K562 (cell line): ENCODE results near the gene DDX39A. TPM values are rescaled to one million over a fixed set of nuclear protein-coding genes. Genes with fewer than 3 reads are reported as not detected.

Experiments
- ATAC-seq: fragments of 200-7000 bp; cut with Tn5 transposase; 3 replicates; pipeline ENCODE4 v1.9.1; 2020; ENCODE audit warnings: moderate library complexity
- BruUV-seq: library from RNA; stranded (reverse); fragments of 400-500 nt; replicated peaks from 2 replicates; lab custom pipeline; 2021; lab: Mats Ljungman, UMichigan
- CTCF ChIA-PET: fragments of 300-600 bp; formaldehyde crosslinking; extraction: SDS; loops from one replicate; lab custom pipeline; 2021; ENCODE audit warnings: low intra/inter-chr PET ratio; lab: Yijun Ruan, JAX
- POLR2A ChIA-PET: fragments of 300-600, 350-650 bp; sonication (Branson Sonifier 250); formaldehyde crosslinking; extraction: SDS; loops from one replicate; lab custom pipeline; 2021; ENCODE audit warnings: antibody characterized with exemption, inconsistent platforms; lab: Yijun Ruan, JAX
- DNase-seq, 4 experiments: peaks; one replicate each; pipeline versions ENCODE4 v3.0.0 to v3.0.0-alpha.2; 2011 to 2018; ENCODE audit warnings: low spot score in 3 of 4, mixed read lengths in 3 of 4; ENCODE audit errors: extremely low read depth in 1 of 4
- FAIRE-seq: peaks from 2 replicates; lab custom pipeline; 2011; peaks lifted over from hg19 to GRCh38; lab: Jason Lieb, UNC
- H2AFZ ChIP-seq: 2 replicates; pipeline ENCODE4 v1.6.0; 2011; ENCODE audit warnings: low read depth, low read length, control low read depth, inconsistent platforms
- H3K27ac ChIP-seq: fragments of 200-600 bp; 3 replicates; pipeline ENCODE4 v1.8.0; 2011; ENCODE audit warnings: low read depth, mild to moderate bottlenecking, control low read depth, inconsistent platforms, low read length, moderate library complexity, mixed read lengths; ENCODE audit errors: extremely low read depth
- H3K27me3 ChIP-seq, 2 experiments: fragments of 300-600 bp in 1 of 2; 2 replicates in 1 of 2; 3 replicates in 1 of 2; pipeline versions ENCODE4 v1.6.0 to v1.8.0; 2011; ENCODE audit warnings: inconsistent platforms in 2 of 2, low read length in 2 of 2, mild to moderate bottlenecking in 1 of 2, mixed read lengths in 1 of 2, moderate library complexity in 1 of 2; ENCODE audit not compliant: control insufficient read depth in 2 of 2, insufficient read depth in 2 of 2
- H3K36me3 ChIP-seq: fragments of 300-600 bp; 3 replicates; pipeline ENCODE4 v1.8.0; 2011; ENCODE audit warnings: mild to moderate bottlenecking, low read length, inconsistent platforms; ENCODE audit not compliant: control insufficient read depth, insufficient read depth
- H3K4me1 ChIP-seq, 2 experiments: fragments of 200-600 bp in 1 of 2; replicated peaks in 1 of 2; 2 replicates in 1 of 2; 3 replicates in 1 of 2; pipeline versions ENCODE4 v1.5.1 to v1.8.0; 2011; ENCODE audit warnings: inconsistent platforms in 2 of 2, low read length in 2 of 2, mild to moderate bottlenecking in 1 of 2, mixed read lengths in 1 of 2, moderate library complexity in 1 of 2; ENCODE audit not compliant: control insufficient read depth in 2 of 2, insufficient read depth in 2 of 2
- H3K4me2 ChIP-seq: 2 replicates; pipeline ENCODE4 v1.6.1; 2011; ENCODE audit warnings: low read length, control low read depth, inconsistent platforms, mixed read lengths; ENCODE audit not compliant: insufficient read depth
- H3K4me3 ChIP-seq: fragments of 200-600 bp; sonication (generic), shearing (Covaris generic); 2 replicates; pipeline ENCODE4 v1.5.1; 2016; ENCODE audit warnings: control low read depth, inconsistent platforms
- H3K79me2 ChIP-seq: fragments of 200-600 bp; 3 replicates; pipeline ENCODE4 v1.8.0; 2011; ENCODE audit warnings: low read length, inconsistent platforms; ENCODE audit not compliant: control insufficient read depth, insufficient read depth
- H3K9ac ChIP-seq, 2 experiments: 2 replicates each; pipeline versions ENCODE4 v1.6.0 to v1.6.1; 2011; ENCODE audit warnings: low read depth in 2 of 2, low read length in 2 of 2, control low read depth in 1 of 2, inconsistent platforms in 1 of 2, mild to moderate bottlenecking in 1 of 2, mixed read lengths in 1 of 2; ENCODE audit not compliant: insufficient read depth in 1 of 2
- H3K9me1 ChIP-seq: one replicate; pipeline ENCODE4 v1.6.0; 2011; ENCODE audit warnings: inconsistent platforms, mild to moderate bottlenecking, low read length, moderate library complexity; ENCODE audit not compliant: control insufficient read depth, insufficient read depth
- H3K9me3 ChIP-seq: replicated peaks from 2 replicates; pipeline ENCODE4 v1.5.1; 2011; ENCODE audit warnings: low read depth, low read length, inconsistent platforms; ENCODE audit not compliant: control insufficient read depth, insufficient read depth
- H4K20me1 ChIP-seq: replicated peaks from 2 replicates; pipeline ENCODE4 v1.6.1; 2011; ENCODE audit warnings: low read length, inconsistent platforms, mixed read lengths; ENCODE audit not compliant: control insufficient read depth, insufficient read depth
- SIN3B ChIP-seq: fragments of 450-650 bp; IDR thresholded peaks from 2 replicates; pipeline ENCODE4 v1.6.1; 2017; ENCODE audit warnings: low read depth, mild to moderate bottlenecking, moderate library complexity
- ZBTB40 ChIP-seq, 2 experiments: fragments of 450-650 bp in 1 of 2; sonication (generic) in 1 of 2; formaldehyde crosslinking in 1 of 2; IDR thresholded peaks; 2 replicates each; pipeline versions ENCODE4 v1.7.1 to v1.9.0; 2016 to 2022; ENCODE audit warnings: inconsistent platforms in 1 of 2, mild to moderate bottlenecking in 1 of 2, missing genetic modification reagents in 1 of 2
- WGBS: fragments of 100-300 bp; shearing (Covaris generic); methylation state at CpG from one replicate; pipeline ENCODE4 v1.1.6; 2016; ENCODE audit warnings: low coverage, mixed read lengths; ENCODE audit not compliant: insufficient coverage; ENCODE audit errors: missing lambda C conversion rate; 5-methylcytosine and 5-hydroxymethylcytosine counted together
- in situ Hi-C: fragments of 300-500 bp; cut with MboI; formaldehyde crosslinking; loops from 4 replicates; pipeline ENCODE4 v1.15.0; 2018; ENCODE audit warnings: inconsistent platforms, mixed read lengths
- intact Hi-C: fragments of 100-400 bp; cut with micrococcal nuclease; formaldehyde crosslinking; loops from 2 replicates; pipeline ENCODE4 v1.14.2; 2022
- polyA plus RNA-seq, 8 experiments: library from polyadenylated mRNA; depleted of rRNA in 4 of 8; stranded (reverse) in 5 of 8; unstranded in 3 of 8; fragments of >200 nt; fragmentation: Nextera tagmentation in 2 of 8; fragmentation: Illumina TruSeq in 1 of 8; extraction: Ambion mirVana in 2 of 8; extraction: Trizol in 1 of 8; gene quantifications; 2 replicates each; pipeline versions ENCODE4 v1.2.1 to v1.2.3, GENCODE V29; 2011 to 2014; ENCODE audit warnings: inconsistent platforms in 1 of 8, missing spikeins in 1 of 8
- total RNA-seq, 7 experiments: library from RNA; depleted of rRNA in 6 of 7; stranded (reverse); fragments of >200 nt in 6 of 7; fragmentation: Illumina TruSeq in 2 of 7; extraction: Trizol in 2 of 7; gene quantifications; 2 replicates each; pipeline versions ENCODE4 v1.2.1 to v1.2.3, GENCODE V29; 2011 to 2021; ENCODE audit warnings: low replicate concordance in 1 of 7

Gene DDX39A
- total and polyA plus RNA-seq, 9 of the 15 experiments (the other 6 are each of a cell fraction or from before 2014, with no cell fraction given): 90.3 to 250 (median 188) TPM

GRCh38 chr19:14446336-14447036, 27.3 kb upstream of the DDX39A start:
- Histone ChIP-seq H3K36me3 (peaks cover 85% of the 10 kb centered on the region), H3K9me3 (no peaks in the 10 kb centered on the region; the same call in 1 of the 2 replicates), H4K20me1 (0 out of 2 replicates have a peak, but pooled peaks cover 3% of the 10 kb centered on the region), H3K27me3 (no peaks in the 10 kb centered on the region), H3K9me1 (peaks cover 2% of the 10 kb centered on the region), H3K27ac (no peak overlapping the region), H3K4me2 (no peak overlapping the region), H3K4me1 (peaks cover 6 to 18% of the 10 kb centered on the region in 2 experiments; a peak in 4 of 5 replicates), H3K4me3 (no peak overlapping the region), H3K9ac (no peak overlapping the region), H3K79me2 (peaks cover 10% of the 10 kb centered on the region; the same call in 1 of the 3 replicates), H2AFZ (no peak overlapping the region)
- BruUV-seq: no TSS peak
- WGBS: 93% methylated on average over 10 of the region's 10 CpGs
- DNase-seq (no peak), ATAC-seq (no peak), FAIRE-seq (no peak)
- ChIA-PET CTCF (no interaction called here), POLR2A (interaction anchor here (0.6 to 1.2 kb wide), 3 partner anchors 16 to 543 kb away, joined by 3 read pairs; no protein-coding TSS in a partner anchor)
- intact Hi-C loops (no loop called here), in situ Hi-C loops (no loop called here)
- TF ChIP-seq ZBTB40 (IDR thresholded peaks at IDR 0.05): peak; percentile 97
- TF ChIP-seq ZBTB40 (CRISPR knock-in tag; IDR thresholded peaks at IDR 0.05): peak; percentile 97
- TF ChIP-seq SIN3B: no peak
